K562 (cell line): ENCODE measurements around the gene ABCA7. TPM values are rescaled to one million over a fixed set of nuclear protein-coding genes. Genes with fewer than 3 reads are reported as not detected.

Experiments
- BDP1 ChIP-seq: IDR thresholded peaks from 3 replicates; pipeline ENCODE4 v1.6.1; 2011; ENCODE audit not compliant: insufficient read length, insufficient read depth
- CHD1 ChIP-seq: fragments of 200-600 bp; sonication (generic); IDR thresholded peaks from one replicate; pipeline ENCODE4 v1.6.1; 2012; ENCODE audit warnings: mild to moderate bottlenecking, moderate library complexity, low read length, inconsistent platforms
- E2F4 ChIP-seq: sonication (generic); formaldehyde crosslinking; IDR thresholded peaks from 2 replicates; pipeline ENCODE4 v1.8.0; 2022; ENCODE audit warnings: mild to moderate bottlenecking, low read depth, missing genetic modification reagents
- ELF1 ChIP-seq: fragments of 200-800 bp; sonication (Bioruptor generic); IDR thresholded peaks from 2 replicates; pipeline ENCODE4 v1.6.1; 2016; ENCODE audit warnings: missing genetic modification characterization, missing compliant biosample characterization
- EWSR1 ChIP-seq: fragments of 450-650 bp; IDR thresholded peaks from 2 replicates; pipeline ENCODE4 v1.6.1; 2018; ENCODE audit warnings: borderline replicate concordance, mild to moderate bottlenecking, low read depth, moderate library complexity; ENCODE audit not compliant: partially characterized antibody
- FIP1L1 ChIP-seq: fragments of 200-400 bp; formaldehyde crosslinking; IDR thresholded peaks from 2 replicates; pipeline ENCODE4 v1.6.1; 2018; ENCODE audit warnings: mild to moderate bottlenecking, low read depth, low read length; ENCODE audit not compliant: poor library complexity, severe bottlenecking
- FOXA1 ChIP-seq: fragments of 450-650 bp; IDR thresholded peaks from 2 replicates; pipeline ENCODE4 v1.6.1; 2016; ENCODE audit warnings: mild to moderate bottlenecking, borderline replicate concordance
- MAFG ChIP-seq: fragments of 450-650 bp; conservative IDR thresholded peaks from 2 replicates; pipeline ENCODE4 v1.6.1; 2016; ENCODE audit warnings: missing genetic modification characterization, missing compliant biosample characterization
- MYBL2 ChIP-seq, 2 experiments: fragments of 450-650 bp in 1 of 2; sonication (generic) in 1 of 2; formaldehyde crosslinking in 1 of 2; IDR thresholded peaks; 2 replicates each; pipeline versions ENCODE4 v1.6.1 to v1.8.1; 2017 to 2022; ENCODE audit warnings: borderline replicate concordance in 1 of 2, inconsistent platforms in 1 of 2, low read depth in 1 of 2, mild to moderate bottlenecking in 1 of 2, missing genetic modification reagents in 1 of 2, moderate library complexity in 1 of 2
- PCBP1 ChIP-seq: fragments of 200-400 bp; formaldehyde crosslinking; IDR thresholded peaks from 2 replicates; pipeline ENCODE4 v1.6.1; 2018; ENCODE audit warnings: mild to moderate bottlenecking, low read depth, low read length; ENCODE audit not compliant: poor library complexity, severe bottlenecking
- PHB ChIP-seq: fragments of 250-450 bp; sonication (Bioruptor Pico); IDR thresholded peaks from 2 replicates; pipeline ENCODE4 v1.5.0; 2021
- POLR2AphosphoS2 ChIP-seq: IDR thresholded peaks from 2 replicates; pipeline ENCODE4 v1.6.1; 2012; ENCODE audit warnings: low read length, improper control_type of control experiment
- SIN3B ChIP-seq: fragments of 450-650 bp; IDR thresholded peaks from 2 replicates; pipeline ENCODE4 v1.6.1; 2017; ENCODE audit warnings: low read depth, mild to moderate bottlenecking, moderate library complexity
- SRF ChIP-seq, 2 experiments: fragments of 250-450, 450-650 bp in 1 of 2; sonication (Bioruptor Pico) in 1 of 2; sonication (generic) in 1 of 2; formaldehyde crosslinking; IDR thresholded peaks; 2 replicates each; pipeline versions ENCODE4 v1.5.0 to v1.5.1; 2020 to 2022; ENCODE audit warnings: mild to moderate bottlenecking in 1 of 2, missing genetic modification reagents in 1 of 2
- TSHZ1 ChIP-seq: fragments of 250-450 bp; sonication (Bioruptor Pico); IDR thresholded peaks from 2 replicates; pipeline ENCODE4 v1.4.0; 2020; ENCODE audit warnings: mild to moderate bottlenecking, moderate library complexity
- ZKSCAN3 ChIP-seq: fragments of 250-450 bp; sonication (Bioruptor Pico); IDR thresholded peaks from 2 replicates; pipeline ENCODE4 v1.4.0; 2020
- ZNF175 ChIP-seq: fragments of 200-800 bp; sonication (Bioruptor generic); IDR thresholded peaks from 2 replicates; pipeline ENCODE4 v1.6.1; 2016; ENCODE audit warnings: low read depth, mild to moderate bottlenecking, missing genetic modification characterization, missing compliant biosample characterization
- ZNF699 ChIP-seq: fragments of 250-450 bp; sonication (Bioruptor Pico); IDR thresholded peaks from 2 replicates; pipeline ENCODE4 v1.8.0; 2021; ENCODE audit warnings: mild to moderate bottlenecking, moderate library complexity; ENCODE audit not compliant: insufficient replicate concordance
- polyA plus RNA-seq, 8 experiments: library from polyadenylated mRNA; depleted of rRNA in 4 of 8; stranded (reverse) in 5 of 8; unstranded in 3 of 8; fragments of >200 nt; fragmentation: Nextera tagmentation in 2 of 8; fragmentation: Illumina TruSeq in 1 of 8; extraction: Ambion mirVana in 2 of 8; extraction: Trizol in 1 of 8; gene quantifications; 2 replicates each; pipeline versions ENCODE4 v1.2.1 to v1.2.3, GENCODE V29; 2011 to 2014; ENCODE audit warnings: inconsistent platforms in 1 of 8, missing spikeins in 1 of 8
- total RNA-seq, 7 experiments: library from RNA; depleted of rRNA in 6 of 7; stranded (reverse); fragments of >200 nt in 6 of 7; fragmentation: Illumina TruSeq in 2 of 7; extraction: Trizol in 2 of 7; gene quantifications; 2 replicates each; pipeline versions ENCODE4 v1.2.1 to v1.2.3, GENCODE V29; 2011 to 2021; ENCODE audit warnings: low replicate concordance in 1 of 7
- TF ChIP-seq, protein P1 (sequence below): fragments of 450-650 bp; IDR thresholded peaks from 2 replicates; pipeline ENCODE4 v1.6.1; 2018; ENCODE audit not compliant: partially characterized antibody
- TF ChIP-seq, protein P2 (sequence below): fragments of 450-650 bp; IDR thresholded peaks from 2 replicates; pipeline ENCODE4 v1.6.1; 2016; ENCODE audit warnings: low read depth, mild to moderate bottlenecking, moderate library complexity

ABCA7 gene
- total and polyA plus RNA-seq, 9 of the 15 experiments (the other 6 are each of a cell fraction or from before 2014, with no cell fraction given), result 2.3 to 96.1 (median 31.2) TPM

DNA sequence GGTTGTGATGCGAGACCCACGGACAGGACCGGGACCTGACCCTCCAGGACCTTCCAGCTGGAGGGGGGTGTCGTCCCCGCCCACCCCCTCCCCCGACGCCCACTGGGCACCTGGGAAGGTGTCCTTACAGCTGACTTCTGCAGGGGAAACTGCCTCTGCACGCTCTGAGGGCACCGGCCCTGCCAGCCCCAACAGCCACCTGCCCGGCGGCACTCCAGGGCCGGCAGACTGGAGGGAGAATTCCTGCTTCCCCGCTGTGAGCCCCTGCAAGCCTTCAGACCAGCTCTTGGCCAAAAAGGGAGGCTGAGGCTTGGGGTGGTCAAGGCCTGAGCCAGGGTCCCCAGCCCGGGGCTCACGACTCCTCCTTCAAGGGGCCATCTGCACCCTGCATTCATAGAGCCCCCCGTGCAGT lies 12.3 kb upstream of the ABCA7 start (continued):
- TF ChIP-seq CHD1, result no peak
- no peak for TF ChIP-seq MAFG (tag)
- no peak for TF ChIP-seq POLR2AphosphoS2
- TF ChIP-seq, protein P1, sequence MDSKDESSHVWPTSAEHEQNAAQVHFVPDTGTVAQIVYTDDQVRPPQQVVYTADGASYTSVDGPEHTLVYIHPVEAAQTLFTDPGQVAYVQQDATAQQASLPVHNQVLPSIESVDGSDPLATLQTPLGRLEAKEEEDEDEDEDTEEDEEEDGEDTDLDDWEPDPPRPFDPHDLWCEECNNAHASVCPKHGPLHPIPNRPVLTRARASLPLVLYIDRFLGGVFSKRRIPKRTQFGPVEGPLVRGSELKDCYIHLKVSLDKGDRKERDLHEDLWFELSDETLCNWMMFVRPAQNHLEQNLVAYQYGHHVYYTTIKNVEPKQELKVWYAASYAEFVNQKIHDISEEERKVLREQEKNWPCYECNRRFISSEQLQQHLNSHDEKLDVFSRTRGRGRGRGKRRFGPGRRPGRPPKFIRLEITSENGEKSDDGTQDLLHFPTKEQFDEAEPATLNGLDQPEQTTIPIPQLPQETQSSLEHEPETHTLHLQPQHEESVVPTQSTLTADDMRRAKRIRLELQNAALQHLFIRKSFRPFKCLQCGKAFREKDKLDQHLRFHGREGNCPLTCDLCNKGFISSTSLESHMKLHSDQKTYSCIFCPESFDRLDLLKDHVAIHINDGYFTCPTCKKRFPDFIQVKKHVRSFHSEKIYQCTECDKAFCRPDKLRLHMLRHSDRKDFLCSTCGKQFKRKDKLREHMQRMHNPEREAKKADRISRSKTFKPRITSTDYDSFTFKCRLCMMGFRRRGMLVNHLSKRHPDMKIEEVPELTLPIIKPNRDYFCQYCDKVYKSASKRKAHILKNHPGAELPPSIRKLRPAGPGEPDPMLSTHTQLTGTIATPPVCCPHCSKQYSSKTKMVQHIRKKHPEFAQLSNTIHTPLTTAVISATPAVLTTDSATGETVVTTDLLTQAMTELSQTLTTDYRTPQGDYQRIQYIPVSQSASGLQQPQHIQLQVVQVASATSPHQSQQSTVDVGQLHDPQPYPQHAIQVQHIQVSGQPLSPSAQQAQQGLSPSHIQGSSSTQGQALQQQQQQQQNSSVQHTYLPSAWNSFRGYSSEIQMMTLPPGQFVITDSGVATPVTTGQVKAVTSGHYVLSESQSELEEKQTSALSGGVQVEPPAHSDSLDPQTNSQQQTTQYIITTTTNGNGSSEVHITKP, result no peak
- no peak for TF ChIP-seq SIN3B
- no peak for TF ChIP-seq PHB
- TF ChIP-seq SRF (CRISPR knock-in tag; IDR thresholded peaks at IDR 0.05), result no peak
- no peak for TF ChIP-seq ZNF699 (CRISPR knock-in tag)
- no peak for TF ChIP-seq ELF1 (tag)
- TF ChIP-seq, protein P2, sequence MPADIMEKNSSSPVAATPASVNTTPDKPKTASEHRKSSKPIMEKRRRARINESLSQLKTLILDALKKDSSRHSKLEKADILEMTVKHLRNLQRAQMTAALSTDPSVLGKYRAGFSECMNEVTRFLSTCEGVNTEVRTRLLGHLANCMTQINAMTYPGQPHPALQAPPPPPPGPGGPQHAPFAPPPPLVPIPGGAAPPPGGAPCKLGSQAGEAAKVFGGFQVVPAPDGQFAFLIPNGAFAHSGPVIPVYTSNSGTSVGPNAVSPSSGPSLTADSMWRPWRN, result no peak
- TF ChIP-seq FIP1L1, result no peak
- TF ChIP-seq EWSR1, result no peak
- TF ChIP-seq BDP1, result no peak
- TF ChIP-seq ZNF175 (CRISPR knock-in tag), result no peak
- TF ChIP-seq E2F4 (CRISPR knock-in tag), result 0 out of 2 replicates have a peak, but pooled peaks have one; percentile 44
- no peak for TF ChIP-seq ZKSCAN3 (CRISPR knock-in tag)
- TF ChIP-seq FOXA1, result no peak
- TF ChIP-seq PCBP1, result peak; percentile 17
- no peak for TF ChIP-seq MYBL2 (IDR thresholded peaks at IDR 0.05; ENCODE audit: low read depth)
- TF ChIP-seq MYBL2 (CRISPR knock-in tag; IDR thresholded peaks at IDR 0.05; ENCODE audit: borderline replicate concordance), result no peak
- no peak for TF ChIP-seq TSHZ1
